CD8-positive, alpha-beta memory T cell (primary cell): Measurements from ENCODE around the gene FCGR3B. TPM values are rescaled to one million over a fixed set of nuclear protein-coding genes. Genes with fewer than 3 reads are reported as not detected.
"Not testable (repeated sequence)": the region's sequence is repeated elsewhere in the genome, so short reads cannot be mapped to it uniquely, and the experiment has no call there.

Experiments
- CTCF ChIA-PET: fragments of 350-600 bp; sonication (Branson Sonifier 250); formaldehyde crosslinking; loops from one replicate; lab custom pipeline; 2021; ENCODE audit warnings: antibody characterized with exemption; lab: Charles Lee
- POLR2A ChIA-PET: fragments of 350-600 bp; sonication (Branson Sonifier 250); formaldehyde crosslinking; loops from one replicate; lab custom pipeline; 2021; ENCODE audit warnings: antibody characterized with exemption; lab: Charles Lee
- DNase-seq, 5 donors: peaks; one replicate each; pipeline versions ENCODE4 v3.0.0 to v3.0.0-alpha.2; 2020 to 2022; ENCODE audit warnings: mixed read lengths in 1 of 5
- H3K27ac ChIP-seq: one replicate; pipeline ENCODE4 v1.7.0; 2013; ENCODE audit warnings: low read depth, mild to moderate bottlenecking, low read length, moderate library complexity
- H3K27me3 ChIP-seq: 2 replicates; pipeline ENCODE4 v1.7.0; 2013; ENCODE audit warnings: low read length, mild to moderate bottlenecking; ENCODE audit not compliant: insufficient read depth, poor library complexity, severe bottlenecking
- H3K36me3 ChIP-seq: 2 replicates; pipeline ENCODE4 v1.7.0; 2013; ENCODE audit warnings: mild to moderate bottlenecking, low read length, moderate library complexity; ENCODE audit not compliant: insufficient read depth
- H3K4me1 ChIP-seq: 2 replicates; pipeline ENCODE4 v1.7.0; 2013; ENCODE audit warnings: mild to moderate bottlenecking, low read length, moderate library complexity; ENCODE audit not compliant: insufficient read depth
- H3K4me3 ChIP-seq: 2 replicates; pipeline ENCODE4 v1.7.0; 2013; ENCODE audit warnings: mild to moderate bottlenecking, low read length
- H3K9me3 ChIP-seq: 2 replicates; pipeline ENCODE4 v1.7.0; 2013; ENCODE audit warnings: mild to moderate bottlenecking, low read length
- H3K27ac Mint-ChIP-seq, 8 donors: one replicate each; pipeline ENCODE4 v1.8.0; 2020 to 2021; ENCODE audit warnings: mixed read lengths in 8 of 8, mild to moderate bottlenecking in 6 of 8, inconsistent platforms in 3 of 8, moderate library complexity in 3 of 8
- H3K27me3 Mint-ChIP-seq, 2 donors: one replicate each; pipeline ENCODE4 v1.8.0; 2020 to 2021; ENCODE audit warnings: mixed read lengths in 2 of 2, mild to moderate bottlenecking in 1 of 2, moderate library complexity in 1 of 2
- H3K36me3 Mint-ChIP-seq, 3 donors: one replicate each; pipeline ENCODE4 v1.8.0; 2020 to 2021; ENCODE audit warnings: mixed read lengths in 3 of 3, inconsistent platforms in 1 of 3, mild to moderate bottlenecking in 1 of 3
- H3K4me1 Mint-ChIP-seq, 3 donors: one replicate each; pipeline ENCODE4 v1.8.0; 2020 to 2021; ENCODE audit warnings: mixed read lengths in 3 of 3, inconsistent platforms in 1 of 3, mild to moderate bottlenecking in 1 of 3
- H3K4me3 Mint-ChIP-seq, 7 donors: one replicate each; pipeline ENCODE4 v1.8.0; 2020 to 2021; ENCODE audit warnings: mixed read lengths in 7 of 7, mild to moderate bottlenecking in 6 of 7, moderate library complexity in 4 of 7, inconsistent platforms in 2 of 7
- H3K9me3 Mint-ChIP-seq, 5 donors: one replicate each; pipeline ENCODE4 v1.8.0; 2020 to 2022; ENCODE audit warnings: mixed read lengths in 5 of 5, mild to moderate bottlenecking in 3 of 5, moderate library complexity in 2 of 5, inconsistent platforms in 1 of 5
- polyA plus RNA-seq: library from polyadenylated mRNA; unstranded; fragments of 300-500 nt; fragmentation: Illumina TruSeq; gene quantifications from one replicate; pipeline ENCODE4 v1.2.3, GENCODE V29; 2021
- total RNA-seq, 2 experiments: library from RNA; stranded (reverse); gene quantifications; one replicate each; pipeline ENCODE4 v1.2.3, GENCODE V29; 2021

The FCGR3B gene
- total and polyA plus RNA-seq, 3 experiments from 2014 or later: 0.46 TPM; not detected in 2

- H3K27ac ChIP-seq, H3K4me1 ChIP-seq, H3K27ac Mint-ChIP-seq, H3K27me3 ChIP-seq, H3K4me3 ChIP-seq, DNase-seq, POLR2A ChIA-PET, H3K36me3 ChIP-seq, H3K4me1 Mint-ChIP-seq, CTCF ChIA-PET, H3K36me3 Mint-ChIP-seq, H3K9me3 Mint-ChIP-seq, H3K9me3 ChIP-seq: not testable (repeated sequence)
- Mint-ChIP-seq H3K27me3 (peaks cover 6 to 15% of the 10 kb centered on the region in 2 donors), H3K4me3 (peak overlapping the region in 4 of 7 donors; percentile 30 to 43 (median 42))
Observed at GRCh38 chr1:161605762-161606540, 25.0 kb downstream of the FCGR3B start.

GRCh38 chr1:161605024-161605423 is 26.0 kb downstream of the FCGR3B start:
- Mint-ChIP-seq H3K4me3 (peak overlapping the region in 3 of 7 donors; percentile 17 to 44 (median 29)), H3K27me3 (peaks cover 6 to 15% of the 10 kb centered on the region in 2 donors)
- not testable (repeated sequence) for H3K27ac Mint-ChIP-seq

GRCh38 chr1:161597077-161597476 is 33.9 kb downstream of the FCGR3B start:
- H3K27me3 Mint-ChIP-seq, H3K27me3 ChIP-seq, POLR2A ChIA-PET, H3K9me3 ChIP-seq, H3K4me3 Mint-ChIP-seq, H3K27ac ChIP-seq, H3K36me3 ChIP-seq, CTCF ChIA-PET, H3K27ac Mint-ChIP-seq, DNase-seq, H3K4me3 ChIP-seq, H3K4me1 ChIP-seq, H3K9me3 Mint-ChIP-seq, H3K4me1 Mint-ChIP-seq, H3K36me3 Mint-ChIP-seq: not testable (repeated sequence)

More at GRCh38 chr1:161605024-161605423, 26.0 kb downstream of the FCGR3B start:
- DNase-seq, H3K4me1 Mint-ChIP-seq, H3K27me3 ChIP-seq, H3K36me3 ChIP-seq, H3K27ac ChIP-seq, H3K9me3 Mint-ChIP-seq, H3K36me3 Mint-ChIP-seq, H3K4me3 ChIP-seq, CTCF ChIA-PET, POLR2A ChIA-PET, H3K4me1 ChIP-seq, H3K9me3 ChIP-seq: not testable (repeated sequence)

- H3K4me3 Mint-ChIP-seq, H3K36me3 ChIP-seq, H3K4me1 Mint-ChIP-seq, POLR2A ChIA-PET, H3K27me3 Mint-ChIP-seq, H3K27me3 ChIP-seq, H3K9me3 ChIP-seq, CTCF ChIA-PET, DNase-seq, H3K27ac ChIP-seq, H3K4me1 ChIP-seq, H3K9me3 Mint-ChIP-seq, H3K4me3 ChIP-seq, H3K36me3 Mint-ChIP-seq: not testable (repeated sequence)
- H3K27ac Mint-ChIP-seq: peak overlapping the region in 3 of 8 donors; percentile 15 to 71 (median 51)
Observed at GRCh38 chr1:161595583-161595982, 35.4 kb downstream of the FCGR3B start.

GRCh38 chr1:161595173-161595572 is 35.8 kb downstream of the FCGR3B start:
- POLR2A ChIA-PET, H3K4me1 ChIP-seq, H3K4me3 ChIP-seq, H3K27me3 Mint-ChIP-seq, DNase-seq, H3K4me3 Mint-ChIP-seq, H3K36me3 ChIP-seq, H3K9me3 Mint-ChIP-seq, H3K27me3 ChIP-seq, H3K27ac ChIP-seq, H3K4me1 Mint-ChIP-seq, CTCF ChIA-PET, H3K36me3 Mint-ChIP-seq, H3K9me3 ChIP-seq: not testable (repeated sequence)
- H3K27ac Mint-ChIP-seq: peak overlapping the region in 1 of 8 donors; percentile 71

- H3K27ac Mint-ChIP-seq: peak overlapping the region in 2 of 8 donors; percentile 42 to 57
- H3K4me1 ChIP-seq, H3K36me3 Mint-ChIP-seq, H3K27me3 ChIP-seq, H3K36me3 ChIP-seq, H3K9me3 Mint-ChIP-seq, DNase-seq, H3K9me3 ChIP-seq, POLR2A ChIA-PET, H3K4me3 ChIP-seq, CTCF ChIA-PET, H3K4me1 Mint-ChIP-seq, H3K27ac ChIP-seq, H3K4me3 Mint-ChIP-seq, H3K27me3 Mint-ChIP-seq: not testable (repeated sequence)
Observed at GRCh38 chr1:161594269-161594984, 36.5 kb downstream of the FCGR3B start.

GRCh38 chr1:161593092-161593755 is 37.8 kb downstream of the FCGR3B start:
- H3K4me1 Mint-ChIP-seq, H3K27ac ChIP-seq, H3K9me3 ChIP-seq, H3K4me1 ChIP-seq, H3K4me3 Mint-ChIP-seq, H3K27me3 ChIP-seq, H3K4me3 ChIP-seq, H3K27me3 Mint-ChIP-seq, H3K36me3 Mint-ChIP-seq, DNase-seq, POLR2A ChIA-PET, CTCF ChIA-PET, H3K9me3 Mint-ChIP-seq, H3K36me3 ChIP-seq: not testable (repeated sequence)
- peak overlapping the region in 2 of 8 donors; percentile 63 to 82 for H3K27ac Mint-ChIP-seq

- H3K4me1 ChIP-seq, H3K27me3 Mint-ChIP-seq, H3K4me1 Mint-ChIP-seq, H3K9me3 Mint-ChIP-seq, H3K4me3 ChIP-seq, DNase-seq, H3K27ac Mint-ChIP-seq, H3K27me3 ChIP-seq, H3K27ac ChIP-seq, H3K36me3 Mint-ChIP-seq, H3K4me3 Mint-ChIP-seq, CTCF ChIA-PET, H3K36me3 ChIP-seq, H3K9me3 ChIP-seq, POLR2A ChIA-PET: not testable (repeated sequence)
Observed at GRCh38 chr1:161592586-161592985, 38.4 kb downstream of the FCGR3B start.
